IMR-90 (cell line): Measurements from ENCODE around the gene GNAO1. TPM values are rescaled to one million over a fixed set of nuclear protein-coding genes. Genes with fewer than 3 reads are reported as not detected.

ENCODE experiments used
- ATAC-seq: fragments of 200-7000 bp; cut with Tn5 transposase; 2 replicates; pipeline ENCODE4 v1.9.1; 2020; ENCODE audit warnings: low read depth, mild to moderate bottlenecking, moderate library complexity
- BruUV-seq: library from RNA; stranded (reverse); fragments of 400-500 nt; replicated peaks from 2 replicates; lab custom pipeline; 2021; lab: Mats Ljungman, UMichigan
- CTCF ChIA-PET: fragments of 300-600 bp; formaldehyde crosslinking; extraction: SDS; loops from one replicate; lab custom pipeline; 2021; ENCODE audit warnings: antibody characterized with exemption; lab: Yijun Ruan, JAX
- POLR2A ChIA-PET: fragments of 300-600 bp; sonication (Branson Sonifier 250); formaldehyde crosslinking; loops from one replicate; lab custom pipeline; 2022; ENCODE audit warnings: antibody characterized with exemption; ENCODE audit not compliant: unreplicated experiment; lab: Charles Lee
- DNase-seq: peaks from one replicate; pipeline ENCODE4 v3.0.0; 2013
- H2AFZ ChIP-seq: replicated peaks from 2 replicates; pipeline ENCODE3; 2013; ENCODE audit warnings: low read length, mild to moderate bottlenecking; ENCODE audit not compliant: poor library complexity
- H2AK5ac ChIP-seq: 2 replicates; pipeline ENCODE4 v1.6.1; 2013; ENCODE audit warnings: low read depth, low read length, inconsistent platforms
- H2AK9ac ChIP-seq: replicated peaks from 2 replicates; pipeline ENCODE3; 2013; ENCODE audit warnings: mild to moderate bottlenecking, low read depth, low read length, moderate library complexity; ENCODE audit not compliant: poor library complexity
- H2BK120ac ChIP-seq: 2 replicates; pipeline ENCODE4 v1.6.1; 2013; ENCODE audit warnings: low read depth, low read length, inconsistent platforms
- H2BK15ac ChIP-seq: 3 replicates; pipeline ENCODE4 v1.6.1; 2013; ENCODE audit warnings: low read depth, low read length, inconsistent platforms
- H2BK20ac ChIP-seq: 2 replicates; pipeline ENCODE4 v1.6.1; 2013; ENCODE audit warnings: low read depth, mild to moderate bottlenecking, inconsistent platforms, low read length, moderate library complexity
- H2BK5ac ChIP-seq: 2 replicates; pipeline ENCODE4 v1.6.1; 2013; ENCODE audit warnings: mild to moderate bottlenecking, low read depth, low read length, inconsistent platforms; ENCODE audit not compliant: poor library complexity, severe bottlenecking
- H3K14ac ChIP-seq: replicated peaks from 2 replicates; pipeline ENCODE4 v1.6.1; 2013; ENCODE audit warnings: low read depth, low read length, inconsistent platforms
- H3K18ac ChIP-seq: 2 replicates; pipeline ENCODE4 v1.6.1; 2013; ENCODE audit warnings: low read depth, low read length, control low read depth
- H3K23ac ChIP-seq: 2 replicates; pipeline ENCODE4 v1.6.1; 2013; ENCODE audit warnings: low read depth, low read length, inconsistent platforms
- H3K27ac ChIP-seq: 2 replicates; pipeline ENCODE4 v1.5.1; 2013; ENCODE audit warnings: mild to moderate bottlenecking, control low read depth, low read length; ENCODE audit not compliant: insufficient read depth
- H3K27me3 ChIP-seq: 2 replicates; pipeline ENCODE4 v1.6.1; 2013; ENCODE audit warnings: low read length; ENCODE audit not compliant: control insufficient read depth, insufficient read depth
- H3K36me3 ChIP-seq: 2 replicates; pipeline ENCODE4 v1.6.1; 2013; ENCODE audit warnings: low read length, mixed read lengths; ENCODE audit not compliant: control insufficient read depth, insufficient read depth
- H3K4ac ChIP-seq: 2 replicates; pipeline ENCODE4 v1.6.1; 2013; ENCODE audit warnings: low read depth, low read length, inconsistent platforms
- H3K4me1 ChIP-seq: 2 replicates; pipeline ENCODE4 v1.6.1; 2013; ENCODE audit warnings: low read length, mixed read lengths; ENCODE audit not compliant: control insufficient read depth, insufficient read depth
- H3K4me2 ChIP-seq: 2 replicates; pipeline ENCODE4 v1.6.1; 2013; ENCODE audit warnings: low read depth, mild to moderate bottlenecking, control low read depth, low read length, moderate library complexity
- H3K4me3 ChIP-seq: 2 replicates; pipeline ENCODE4 v1.5.1; 2013; ENCODE audit warnings: low read depth, mild to moderate bottlenecking, control low read depth, low read length, moderate library complexity; ENCODE audit not compliant: insufficient read depth
- H3K56ac ChIP-seq: 2 replicates; pipeline ENCODE4 v1.6.1; 2013; ENCODE audit warnings: low read length, inconsistent platforms; ENCODE audit not compliant: insufficient read depth; ENCODE audit errors: extremely low read depth
- H3K79me1 ChIP-seq, 2 experiments: 2 replicates each; pipeline ENCODE4 v1.6.1; 2013; ENCODE audit warnings: low read length in 2 of 2, inconsistent platforms in 1 of 2, low read depth in 1 of 2
- H3K9ac ChIP-seq: 2 replicates; pipeline ENCODE4 v1.6.1; 2013; ENCODE audit warnings: low read depth, low read length, control low read depth
- H3K9me1 ChIP-seq: 2 replicates; pipeline ENCODE4 v1.6.1; 2013; ENCODE audit warnings: low read length, inconsistent platforms; ENCODE audit not compliant: insufficient read depth
- H3K9me3 ChIP-seq: 2 replicates; pipeline ENCODE4 v1.6.1; 2013; ENCODE audit warnings: low read length; ENCODE audit not compliant: control insufficient read depth, insufficient read depth
- H4K20me1 ChIP-seq: 2 replicates; pipeline ENCODE4 v1.6.1; 2013; ENCODE audit warnings: low read length, inconsistent platforms; ENCODE audit not compliant: insufficient read depth
- H4K5ac ChIP-seq: 2 replicates; pipeline ENCODE4 v1.6.1; 2013; ENCODE audit warnings: mild to moderate bottlenecking, low read depth, low read length, control low read depth
- H4K8ac ChIP-seq, 2 experiments: 2 replicates each; pipeline ENCODE4 v1.6.1; 2013; ENCODE audit warnings: low read depth in 2 of 2, low read length in 2 of 2, control low read depth in 1 of 2, inconsistent platforms in 1 of 2
- H4K91ac ChIP-seq: 2 replicates; pipeline ENCODE4 v1.6.1; 2013; ENCODE audit warnings: low read depth, low read length, inconsistent platforms; ENCODE audit not compliant: insufficient read depth
- RFX5 ChIP-seq: IDR thresholded peaks from 2 replicates; pipeline ENCODE4 v1.8.0; 2012; ENCODE audit warnings: low read depth, mild to moderate bottlenecking, low read length, moderate library complexity
- WGBS, 2 experiments: methylation state at CpG; one replicate each; pipeline versions ENCODE4 v1.1.5 to v1.1.7; 2013; ENCODE audit warnings: missing lambda C conversion rate in 2 of 2; ENCODE audit not compliant: insufficient read length in 1 of 2; ENCODE audit errors: extremely low coverage in 2 of 2; 5-methylcytosine and 5-hydroxymethylcytosine counted together
- dilution Hi-C: fragments of 300-500 bp; cut with HindIII; formaldehyde crosslinking; loops from one replicate; pipeline ENCODE4 v1.14.3; 2018; ENCODE audit warnings: low sequenced_read_pairs; ENCODE audit not compliant: unreplicated experiment
- in situ Hi-C: fragments of 300-500 bp; cut with MboI; formaldehyde crosslinking; loops from 3 replicates; pipeline ENCODE4 v1.14.3; 2019; ENCODE audit warnings: low sequenced_read_pairs, inconsistent platforms, mixed read lengths
- intact Hi-C: fragments of 100-400 bp; cut with micrococcal nuclease; formaldehyde crosslinking; loops from 2 replicates; pipeline ENCODE4 v1.10.0; 2022
- polyA plus RNA-seq, 3 experiments: library from polyadenylated mRNA; depleted of rRNA; stranded (reverse); fragments of >200 nt; gene quantifications; 2 replicates each; pipeline ENCODE4 v1.2.3, GENCODE V29; 2012; ENCODE audit warnings: low replicate concordance in 1 of 3
- total RNA-seq: library from RNA; depleted of rRNA; stranded (reverse); fragments of >200 nt; gene quantifications from 2 replicates; pipeline ENCODE4 v1.2.3, GENCODE V29; 2012

Gene GNAO1
- total and polyA plus RNA-seq, 2 of the 4 experiments (the other 2 are of a cell fraction), result under 0.01 to 0.07 TPM

DNA sequence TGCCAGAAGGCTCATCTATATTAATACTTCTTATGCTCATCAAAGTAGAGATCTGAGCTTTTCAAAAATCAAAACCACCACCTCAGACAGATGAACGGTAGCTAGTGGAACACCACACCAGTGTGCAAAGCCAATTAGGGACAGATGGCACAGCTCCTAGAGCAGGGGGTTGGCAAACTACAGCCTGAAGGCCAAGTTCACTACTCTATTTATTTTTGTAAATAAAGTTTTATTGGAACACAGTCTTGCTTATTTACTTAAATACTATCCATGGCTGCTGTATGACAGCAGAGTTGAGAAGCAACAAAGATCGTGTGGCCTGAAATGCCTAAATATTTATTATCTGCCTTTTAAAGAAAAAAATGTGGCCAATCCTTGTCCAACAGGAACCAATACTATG lies 177.3 kb downstream of the GNAO1 start:
- H3K56ac ChIP-seq, result no peak overlapping the region
- no TSS peak for BruUV-seq
- H2BK120ac ChIP-seq, result no peak overlapping the region
- ChIA-PET CTCF (no interaction called here), POLR2A (no interaction called here)
- no peaks in the 10 kb centered on the region for H3K27me3 ChIP-seq
- no peak overlapping the region for H3K18ac ChIP-seq
- H3K23ac ChIP-seq, result no peak overlapping the region
- H4K5ac ChIP-seq, result no peak overlapping the region
- no peak overlapping the region for H3K27ac ChIP-seq
- dilution Hi-C loops (no loop called here), intact Hi-C loops (no loop called here), in situ Hi-C loops (loop anchor here (25.0 kb wide), 1 partner anchor 881 kb away; the partner anchor contains the start of gene MMP2)
- H4K8ac ChIP-seq, result no peak overlapping the region
- no peak overlapping the region for H2AFZ ChIP-seq
- H3K4me1 ChIP-seq, result peaks cover 13% of the 10 kb centered on the region
- no peak overlapping the region for H2AK5ac ChIP-seq
- no peak overlapping the region for H2AK9ac ChIP-seq
- no peak overlapping the region for H3K4ac ChIP-seq
- H3K14ac ChIP-seq, result no peak overlapping the region
- no peak for TF ChIP-seq RFX5
- DNase-seq (no peak), ATAC-seq (no peak)
- no CpG with 5 or more reads among the region's 2 CpGs for WGBS, 2 experiments
- no peak overlapping the region for H2BK20ac ChIP-seq
- no peak overlapping the region for H3K4me3 ChIP-seq
- H3K9me3 ChIP-seq, result no peaks in the 10 kb centered on the region
- peaks cover 29 to 52% of the 10 kb centered on the region in 2 experiments for H3K79me1 ChIP-seq
- H4K20me1 ChIP-seq, result peaks cover 9% of the 10 kb centered on the region
- H2BK5ac ChIP-seq, result no peak overlapping the region
- H3K36me3 ChIP-seq, result peaks cover 31% of the 10 kb centered on the region
- no peak overlapping the region for H3K9ac ChIP-seq
- H2BK15ac ChIP-seq, result no peak overlapping the region
- H3K4me2 ChIP-seq, result no peak overlapping the region
- peaks cover 16% of the 10 kb centered on the region for H3K9me1 ChIP-seq
- H4K91ac ChIP-seq, result no peak overlapping the region
